LHCN-M2 (cell line): ENCODE data around the gene CPLANE2. TPM values are rescaled to one million over a fixed set of nuclear protein-coding genes. Genes with fewer than 3 reads are reported as not detected.
A peak's percentile ranks its signal among the peaks of the same experiment; 100 is the strongest.
"Not testable (repeated sequence)": the region's sequence is repeated elsewhere in the genome, so short reads cannot be mapped to it uniquely, and the experiment has no call there.

Source experiments
- DNase-seq: peaks from one replicate; pipeline ENCODE4 v3.0.0-alpha.2; 2012; ENCODE audit warnings: low read depth
- total RNA-seq: library from RNA; depleted of rRNA; stranded (reverse); fragments of >200 nt; gene quantifications from 2 replicates; pipeline ENCODE4 v1.2.3, GENCODE V29; 2014

The CPLANE2 gene
- total RNA-seq, 1 experiment from 2014 or later: 7.1 TPM

DNA sequence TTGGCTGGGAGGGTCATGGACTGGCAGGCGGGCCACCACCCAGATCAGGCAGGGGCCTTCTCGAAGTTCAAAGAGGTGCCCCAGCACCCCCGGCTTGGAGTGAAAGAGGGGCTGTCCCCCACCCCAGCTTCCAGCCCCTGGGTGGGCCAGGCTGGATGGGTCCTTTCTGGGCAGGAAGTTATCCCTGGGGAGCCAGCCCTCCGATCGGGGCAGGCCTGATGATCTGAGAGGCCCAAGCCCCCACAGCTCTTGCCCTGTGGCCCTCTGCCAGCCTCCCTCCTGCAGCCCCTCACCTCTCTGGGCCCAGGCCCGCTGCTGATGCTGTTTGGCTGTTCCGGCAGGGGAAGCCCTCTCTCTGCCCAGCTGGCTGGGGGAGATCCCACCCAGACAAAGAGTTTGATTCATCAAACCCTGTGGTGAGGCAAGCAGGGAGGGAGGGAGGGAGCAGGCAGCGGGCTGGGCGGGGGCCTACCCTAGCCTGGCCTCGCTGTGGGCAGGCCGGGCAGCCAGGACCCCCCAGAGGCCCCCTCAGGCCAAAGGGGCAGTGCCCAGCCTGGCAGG is 27.1 kb downstream of the CPLANE2 start:
- DNase-seq: no peak

DNA sequence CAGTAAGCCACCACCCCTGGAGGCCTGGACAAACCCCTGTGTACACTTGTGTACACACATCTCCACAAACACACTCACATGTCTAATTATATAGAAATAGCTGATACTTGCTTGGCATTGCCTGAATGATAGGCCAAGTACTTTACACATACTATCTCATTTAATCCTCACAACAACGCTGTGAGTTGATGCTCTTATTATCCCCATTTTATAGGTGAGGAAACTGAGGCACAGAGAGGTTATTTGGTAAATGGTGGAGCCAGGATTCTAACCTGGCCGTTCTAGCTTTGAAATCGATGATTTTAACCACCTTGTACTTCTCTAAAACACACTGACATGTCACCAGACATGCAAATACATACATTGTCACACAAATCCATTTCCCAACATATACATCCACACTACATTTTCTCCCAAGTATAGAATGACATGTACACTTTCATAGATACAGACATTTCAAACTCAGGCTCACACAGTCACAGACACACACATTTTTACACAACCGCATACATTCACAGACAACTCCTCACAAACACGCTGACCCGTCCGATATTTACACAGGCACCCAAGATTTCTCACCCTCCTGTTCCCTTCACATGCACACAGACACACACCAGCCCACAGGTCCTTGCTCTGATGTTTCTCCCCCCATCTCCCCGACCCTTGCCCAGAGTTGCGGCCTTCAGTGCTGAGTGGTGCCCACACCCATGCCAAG is 27.7 kb downstream of the CPLANE2 start:
- no peak for DNase-seq

DNA sequence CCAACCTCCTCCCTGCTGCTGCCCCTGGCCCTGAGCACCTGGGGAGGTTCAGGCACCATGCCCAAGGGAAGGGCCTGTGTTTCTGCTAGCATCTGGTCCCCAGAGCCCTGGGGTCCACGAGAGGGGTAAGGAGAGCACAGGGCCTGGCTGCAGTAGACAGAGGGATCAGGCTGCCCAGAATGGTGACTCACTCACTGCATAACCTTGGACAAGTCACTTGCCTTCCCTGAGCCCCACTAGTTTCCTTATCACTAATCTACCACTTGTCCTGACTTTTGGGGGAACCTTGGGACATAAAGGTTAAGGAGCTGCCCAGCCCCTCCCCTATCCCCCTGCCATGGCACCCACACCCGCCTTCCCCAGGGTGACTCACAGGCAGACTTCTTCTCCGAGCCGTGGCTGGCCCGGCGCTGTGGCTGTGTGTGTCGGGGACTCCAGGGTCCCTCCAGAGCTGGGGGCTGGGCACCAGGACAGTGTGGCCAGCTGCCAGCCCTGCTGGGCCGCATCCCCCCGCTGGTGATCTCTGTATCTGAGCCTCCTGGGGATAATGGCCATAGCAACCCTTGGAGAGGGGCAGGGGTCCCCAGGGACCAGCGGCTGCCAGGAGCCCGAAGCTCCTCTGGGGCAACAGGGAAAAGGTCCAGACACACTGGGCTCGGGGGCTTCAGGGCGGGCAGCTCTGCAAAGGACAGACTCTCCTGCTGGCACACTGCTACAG is 28.6 kb downstream of the CPLANE2 start:
- DNase-seq: no peak

DNA sequence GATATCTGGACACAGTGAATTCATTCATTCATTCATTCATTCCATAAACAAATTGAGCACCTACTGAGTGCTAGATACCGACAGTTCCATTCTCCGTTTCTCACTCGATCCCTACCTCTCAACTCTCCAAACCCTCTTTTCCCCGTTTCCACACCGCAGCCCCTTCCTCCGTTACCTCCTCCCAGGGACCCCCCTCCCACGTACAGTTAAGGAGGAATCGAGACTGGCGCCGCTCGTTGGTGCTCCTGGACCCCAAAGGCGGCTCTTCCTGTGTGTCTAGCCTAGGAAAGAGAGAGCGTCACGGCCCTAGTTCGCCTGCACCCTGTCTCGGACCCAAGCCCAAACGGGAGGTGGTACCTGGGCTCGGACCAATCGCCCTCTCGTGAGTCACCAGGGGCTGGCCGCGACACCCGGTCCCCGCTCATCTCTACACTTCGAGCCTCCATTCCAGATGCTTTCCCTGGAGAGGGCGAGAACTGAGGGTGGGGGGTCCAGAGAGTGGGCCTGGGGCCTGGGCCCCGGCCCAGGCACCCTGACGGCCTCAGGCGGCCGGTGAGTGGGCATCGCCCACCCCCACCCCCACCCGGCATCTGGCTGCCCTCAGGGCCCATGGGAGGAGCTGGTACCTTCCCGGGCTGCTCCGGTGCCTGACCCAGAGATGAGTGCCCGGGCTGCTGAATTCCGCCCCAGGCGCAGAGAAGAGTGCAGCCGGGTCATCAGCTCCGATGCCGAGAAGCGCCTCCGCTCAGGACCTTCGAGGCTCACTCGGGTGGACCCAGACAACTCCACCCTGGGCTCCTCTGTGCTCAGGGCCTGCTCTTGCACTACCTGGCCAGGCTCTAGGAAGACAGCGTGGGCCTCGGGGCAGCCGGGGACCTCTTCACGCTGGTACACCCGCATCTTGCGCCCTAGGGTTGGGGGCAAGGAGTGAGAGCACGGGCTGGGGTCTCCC is 29.4 kb downstream of the CPLANE2 start:
- no peak for DNase-seq

DNA sequence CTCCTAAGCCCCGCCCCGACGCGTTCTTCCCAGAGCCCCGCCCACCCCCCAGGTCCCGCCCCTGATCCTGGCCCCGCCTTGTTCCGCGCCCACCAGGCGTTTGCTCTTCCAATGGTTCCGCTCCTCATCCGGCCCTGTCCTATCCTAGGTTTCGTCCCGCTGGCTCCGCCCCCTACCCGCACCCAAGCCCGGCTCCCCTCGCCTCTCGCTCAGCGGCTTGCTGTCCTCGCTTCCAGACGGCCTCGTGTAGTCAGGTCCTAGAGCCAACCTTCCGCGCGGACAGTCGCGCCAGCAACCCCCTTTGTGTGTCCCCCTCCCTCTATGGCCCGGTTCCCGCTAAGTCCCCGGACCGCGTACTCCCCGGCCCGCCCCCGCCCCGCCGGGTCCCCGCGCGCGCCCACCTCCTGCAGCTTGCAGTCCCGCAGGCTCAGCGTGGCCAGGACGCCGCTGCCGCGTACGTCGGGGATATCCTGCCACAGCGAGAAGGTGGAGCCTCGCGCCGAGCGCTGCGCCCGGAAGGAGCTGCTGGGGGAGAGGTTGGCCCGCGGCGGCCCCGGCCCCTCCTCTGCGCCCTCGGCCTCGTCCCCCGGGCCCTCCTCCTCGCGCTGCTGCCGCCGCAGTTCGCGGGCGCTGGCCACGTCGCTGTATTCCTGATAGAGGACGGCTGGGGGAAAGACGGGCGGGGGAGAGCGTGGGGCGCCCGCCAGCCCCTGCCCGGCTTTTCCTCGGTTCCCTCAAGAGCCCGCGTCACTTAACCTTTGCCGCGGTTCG is 30.3 kb downstream of the CPLANE2 start:
- peak; percentile 96 for DNase-seq

DNA sequence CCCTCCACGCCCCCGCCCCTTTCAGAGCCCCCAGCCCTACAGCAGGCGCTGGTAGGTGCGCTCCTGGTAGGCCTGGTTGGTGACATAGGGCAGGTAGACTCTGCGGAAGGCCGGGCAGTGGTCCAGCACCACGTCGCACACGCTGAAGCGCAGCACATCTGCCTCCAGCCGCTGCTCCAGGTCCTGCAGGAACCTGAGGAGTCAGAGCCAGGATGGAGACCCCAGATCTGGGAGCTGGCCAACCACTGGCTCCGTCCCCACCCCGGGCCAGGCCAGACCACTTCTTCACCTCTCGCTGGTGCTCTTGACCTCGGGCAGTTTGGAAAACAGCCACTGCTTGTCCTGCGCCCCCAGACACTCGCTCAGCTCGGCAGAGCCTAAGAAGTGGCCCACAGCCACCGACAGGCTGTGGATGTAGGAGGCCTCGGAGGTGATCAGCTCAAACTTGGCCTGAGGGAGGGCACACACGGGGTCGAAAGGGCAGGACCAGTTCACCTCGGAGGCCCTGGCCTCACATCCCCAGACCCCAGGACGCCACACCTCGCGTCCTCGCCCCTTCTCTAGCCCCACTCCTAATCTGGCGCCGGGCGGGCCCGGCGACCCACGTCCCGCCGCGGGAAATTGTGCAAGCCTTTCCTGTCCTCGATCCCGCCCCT is 31.0 kb downstream of the CPLANE2 start:
- DNase-seq: no peak

DNA sequence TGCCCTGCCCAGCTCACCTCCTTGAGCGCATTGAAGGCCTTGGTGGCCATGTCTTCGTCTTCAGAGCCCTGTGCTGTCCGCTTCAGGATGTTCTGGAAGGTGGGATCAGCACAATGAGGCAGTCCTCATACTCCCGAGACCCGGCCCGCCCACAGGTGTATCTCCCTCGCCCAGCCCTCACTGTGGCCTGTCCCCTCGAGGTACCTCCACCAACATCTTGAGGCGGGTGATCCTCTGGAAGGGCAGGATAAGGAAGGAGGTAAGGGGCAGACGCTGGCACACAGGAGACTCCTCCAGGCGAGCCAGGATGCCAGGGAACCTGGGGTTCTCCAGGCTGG is 31.7 kb downstream of the CPLANE2 start:
- DNase-seq: no peak

DNA sequence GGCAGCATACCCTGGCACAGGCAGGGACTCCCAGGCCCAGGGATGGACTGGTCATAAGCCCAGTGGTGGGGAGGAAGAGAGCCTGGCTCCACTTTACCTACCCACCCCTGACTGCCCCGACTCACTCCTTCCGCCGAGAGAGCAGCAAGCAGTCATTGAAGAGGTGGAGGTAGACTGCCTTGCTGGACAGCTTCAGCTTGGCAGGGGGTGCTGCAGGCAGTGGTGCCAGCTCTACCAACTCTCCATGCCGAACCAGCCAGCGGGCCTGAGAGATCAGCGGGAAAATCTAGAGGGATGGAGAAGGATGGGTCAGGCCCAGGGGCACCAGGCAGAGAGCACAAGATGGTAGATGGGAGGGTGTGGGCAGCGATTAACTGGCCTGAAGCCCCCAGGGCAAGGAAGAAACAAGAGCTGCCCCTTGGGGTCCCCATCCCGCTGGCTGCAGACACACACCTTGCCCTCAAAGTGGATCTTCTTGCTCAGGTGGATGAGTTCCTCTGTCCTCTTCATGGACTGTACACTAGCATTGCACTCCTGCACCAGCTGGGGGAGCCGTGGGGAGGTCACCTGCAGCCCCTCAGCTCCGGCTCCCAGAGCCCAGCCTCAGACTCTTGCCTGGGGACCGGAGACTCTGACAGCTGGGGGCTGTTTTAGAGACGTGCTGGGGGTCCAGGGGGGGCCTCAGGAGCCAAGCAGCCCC is 32.2 kb downstream of the CPLANE2 start:
- no peak for DNase-seq

DNA sequence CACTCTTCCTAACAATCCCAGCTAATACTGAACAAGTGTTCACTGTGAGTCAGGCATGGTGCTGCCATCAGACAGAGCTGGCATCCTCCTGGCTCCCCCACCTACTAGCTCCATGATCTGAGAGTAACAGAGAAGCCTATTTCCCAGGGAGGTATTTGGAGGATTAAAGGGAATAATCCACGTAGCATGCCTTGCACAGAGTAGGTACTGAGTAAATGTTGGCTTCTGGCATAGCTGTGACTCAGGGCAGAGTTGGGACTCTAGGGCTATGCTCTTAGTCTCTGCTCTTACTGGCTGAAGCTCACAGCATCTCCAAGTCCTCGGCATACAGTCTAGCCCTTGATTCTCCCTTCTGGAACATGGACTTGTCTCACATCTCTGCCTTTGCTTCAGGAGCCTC is 32.8 kb downstream of the CPLANE2 start:
- no peak for DNase-seq

DNA sequence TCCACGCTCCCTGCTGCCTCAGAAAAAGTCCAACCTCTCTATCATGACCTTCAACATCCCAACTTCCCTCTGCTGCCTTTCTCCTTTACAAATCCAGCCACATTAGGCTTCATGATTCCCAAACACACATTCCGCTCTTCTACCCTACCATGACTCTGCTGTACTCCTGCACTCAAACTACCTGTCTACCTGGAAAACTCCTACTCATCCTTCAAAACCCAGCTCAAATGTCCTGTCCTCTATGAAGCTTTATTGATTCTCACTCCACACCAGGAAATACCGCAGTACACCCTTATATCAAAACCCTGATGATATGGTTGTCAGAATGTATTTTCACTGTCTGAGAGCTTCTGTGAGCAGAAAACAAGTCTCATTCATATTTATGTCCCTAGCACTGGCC is 33.4 kb downstream of the CPLANE2 start:
- no peak for DNase-seq

DNA sequence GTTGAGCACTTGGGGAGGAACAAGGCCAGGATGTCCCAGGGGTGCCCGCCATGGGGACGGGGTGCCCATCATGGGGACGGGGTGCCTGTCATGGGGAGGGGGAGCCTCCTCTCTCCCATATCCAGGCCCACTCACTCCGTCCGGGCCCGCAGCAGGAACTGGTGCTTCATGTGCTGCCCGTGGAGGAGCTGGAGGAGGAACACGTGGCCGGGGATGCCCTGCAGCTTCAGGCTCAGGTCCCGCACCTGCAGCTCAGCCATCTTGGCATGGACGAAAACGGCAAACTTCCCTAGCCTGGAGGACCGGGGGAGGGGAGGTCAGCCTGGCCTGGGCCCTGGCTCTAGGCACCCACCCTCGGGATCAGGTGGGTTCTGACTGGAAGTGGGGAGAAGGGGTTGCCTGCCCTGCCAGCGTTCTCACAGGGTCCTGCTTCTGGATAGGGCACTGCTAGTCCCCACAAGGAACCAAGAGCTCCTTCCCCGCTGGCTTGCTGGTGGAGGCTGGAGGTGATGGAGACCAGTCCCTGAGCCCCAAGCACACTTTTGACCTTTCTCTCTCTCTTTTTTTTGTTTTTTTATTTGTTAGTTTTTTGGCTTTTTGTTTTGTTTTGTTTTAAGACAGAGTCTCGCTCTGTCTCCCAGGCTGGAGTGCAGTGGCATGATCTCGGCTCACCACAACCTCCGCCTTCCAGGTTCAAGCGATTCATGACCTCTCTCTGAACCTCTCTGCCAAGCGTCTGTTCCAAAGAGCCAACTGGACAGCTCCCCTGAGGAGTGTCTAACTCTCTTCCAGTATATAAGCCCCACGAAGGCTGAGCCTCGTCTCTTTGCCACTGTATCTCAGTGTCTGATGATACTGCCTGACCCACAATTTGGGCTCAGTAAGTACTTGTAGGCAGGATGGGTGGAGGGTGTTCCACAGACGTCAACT is 34.4 kb downstream of the CPLANE2 start:
- DNase-seq: no peak

DNA sequence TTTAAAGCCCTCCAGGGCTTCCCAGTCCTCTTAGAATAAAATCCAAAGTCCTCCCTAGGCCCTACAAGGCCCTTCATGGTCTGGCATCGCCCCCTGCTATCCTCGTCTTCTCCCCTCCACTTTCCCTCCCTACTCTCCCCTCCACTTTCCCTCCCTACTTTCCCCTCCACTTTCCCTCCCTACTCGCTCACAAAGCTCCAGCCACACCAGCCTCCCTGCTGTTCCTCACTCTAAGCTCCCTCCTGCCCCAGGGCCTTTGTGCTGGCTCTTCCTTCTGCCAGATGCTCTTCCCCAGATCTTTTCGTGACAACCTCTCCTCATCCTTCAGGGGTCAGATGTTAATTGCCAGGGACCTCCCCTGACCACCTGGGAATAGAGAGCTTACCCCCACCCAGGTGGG is 37.3 kb downstream of the CPLANE2 start:
- DNase-seq: no peak

DNA sequence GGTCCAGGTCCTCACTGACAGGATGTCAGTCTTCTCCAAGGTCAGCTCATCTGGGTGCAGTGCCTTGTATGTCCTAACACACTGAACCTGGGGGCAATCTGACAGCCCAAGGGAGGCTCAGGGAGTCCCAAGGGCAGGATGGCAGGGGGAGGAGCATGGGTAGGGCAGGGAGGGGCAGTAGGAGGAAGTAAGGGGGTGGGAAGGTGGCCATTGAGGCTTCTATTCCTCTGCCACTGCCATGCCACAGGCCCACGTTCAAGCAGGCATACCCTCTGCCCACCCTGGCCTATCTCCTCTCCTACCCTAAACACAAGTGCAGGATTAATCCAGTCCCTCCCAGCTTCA is 37.9 kb downstream of the CPLANE2 start:
- DNase-seq: no peak

DNA sequence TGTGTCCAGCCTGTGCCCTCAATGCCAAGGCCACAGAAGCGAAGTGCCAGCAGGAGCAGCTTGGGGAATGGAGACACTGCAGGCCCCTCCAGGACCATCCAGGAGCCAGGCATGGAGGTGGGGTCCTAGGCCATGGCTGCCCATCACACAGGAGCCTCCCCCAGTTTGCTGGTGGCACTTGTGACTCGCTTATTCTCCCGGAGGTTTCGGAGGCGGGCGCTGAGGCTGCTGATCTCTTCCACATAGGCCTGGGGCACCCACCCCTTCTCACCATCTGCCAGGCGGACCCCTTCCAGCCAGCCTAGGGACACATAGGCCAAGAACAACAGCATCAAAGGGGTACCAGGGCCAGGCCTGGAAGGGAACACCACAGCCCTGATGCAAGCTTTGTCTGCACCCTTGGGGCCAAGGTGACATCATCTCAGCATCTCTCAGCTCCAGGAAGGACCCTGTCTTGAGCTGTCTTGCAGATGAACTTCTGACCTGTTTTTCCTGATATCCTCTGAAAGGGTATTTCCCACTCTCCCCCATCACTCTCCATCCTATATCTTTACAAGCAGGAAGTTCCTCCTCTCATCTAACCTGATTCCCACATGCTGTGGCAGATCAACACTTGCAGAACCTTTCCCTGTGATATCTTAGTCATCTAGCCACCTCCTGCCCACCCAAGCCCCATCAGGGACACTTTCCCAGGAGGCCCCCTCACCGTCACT is 38.4 kb downstream of the CPLANE2 start:
- DNase-seq: no peak

DNA sequence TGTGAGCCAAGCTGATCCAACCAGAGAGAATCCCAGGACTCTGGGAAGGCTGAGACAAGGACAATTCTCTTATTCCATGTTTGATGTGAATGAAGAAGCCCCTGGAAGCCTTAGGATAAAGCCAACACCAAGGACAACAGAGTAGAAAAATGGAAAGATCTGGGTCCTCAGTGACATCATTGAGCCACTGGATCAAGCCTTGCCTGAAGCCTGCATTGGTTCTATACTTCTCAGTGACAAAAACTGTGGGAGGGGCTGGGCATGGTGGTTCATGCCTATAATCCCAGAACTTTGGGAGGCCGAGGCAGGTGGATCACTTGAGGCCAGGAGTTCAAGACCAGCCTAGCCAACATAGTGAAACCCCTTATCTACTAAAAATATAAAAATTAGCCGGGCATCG is 40.1 kb downstream of the CPLANE2 start:
- no peak for DNase-seq

DNA sequence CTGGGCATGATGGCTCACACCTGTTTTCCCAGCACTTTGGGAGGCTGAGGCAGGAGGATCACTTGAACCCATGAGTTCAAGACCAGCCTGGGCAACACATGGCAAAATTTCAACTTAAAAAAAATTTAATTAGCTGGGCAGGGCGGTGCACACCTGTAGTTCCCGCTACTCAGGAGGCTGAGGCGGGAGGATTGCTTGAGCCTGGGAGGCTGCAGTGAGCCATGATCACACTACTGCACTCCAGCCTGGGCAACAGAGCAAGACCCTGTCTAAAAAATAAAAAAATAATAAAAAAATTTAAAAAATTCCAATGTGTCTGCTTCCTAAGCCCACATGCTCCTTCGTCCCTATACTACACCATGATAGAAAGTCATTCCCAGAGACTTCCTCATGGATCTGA is 40.8 kb downstream of the CPLANE2 start:
- not testable (repeated sequence) for DNase-seq

DNA sequence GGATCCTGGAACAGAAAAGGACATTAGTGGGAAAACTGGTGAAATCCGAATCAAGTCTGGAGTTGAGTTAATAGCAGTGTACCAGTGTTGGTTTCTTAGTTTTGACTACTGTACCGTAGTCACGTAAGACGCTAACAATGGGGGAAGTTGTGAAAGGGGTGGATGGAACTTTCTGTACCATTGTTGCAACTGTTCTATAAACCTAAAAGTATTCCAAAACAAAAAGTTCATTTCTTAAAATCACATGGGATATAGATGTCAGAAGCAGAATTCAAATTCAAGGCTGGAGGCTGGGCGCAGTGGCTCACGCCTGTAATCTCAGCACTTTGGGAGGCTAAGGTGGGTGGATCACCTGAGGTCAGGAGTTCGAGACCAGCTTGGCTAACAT is 41.5 kb downstream of the CPLANE2 start:
- no peak for DNase-seq

DNA sequence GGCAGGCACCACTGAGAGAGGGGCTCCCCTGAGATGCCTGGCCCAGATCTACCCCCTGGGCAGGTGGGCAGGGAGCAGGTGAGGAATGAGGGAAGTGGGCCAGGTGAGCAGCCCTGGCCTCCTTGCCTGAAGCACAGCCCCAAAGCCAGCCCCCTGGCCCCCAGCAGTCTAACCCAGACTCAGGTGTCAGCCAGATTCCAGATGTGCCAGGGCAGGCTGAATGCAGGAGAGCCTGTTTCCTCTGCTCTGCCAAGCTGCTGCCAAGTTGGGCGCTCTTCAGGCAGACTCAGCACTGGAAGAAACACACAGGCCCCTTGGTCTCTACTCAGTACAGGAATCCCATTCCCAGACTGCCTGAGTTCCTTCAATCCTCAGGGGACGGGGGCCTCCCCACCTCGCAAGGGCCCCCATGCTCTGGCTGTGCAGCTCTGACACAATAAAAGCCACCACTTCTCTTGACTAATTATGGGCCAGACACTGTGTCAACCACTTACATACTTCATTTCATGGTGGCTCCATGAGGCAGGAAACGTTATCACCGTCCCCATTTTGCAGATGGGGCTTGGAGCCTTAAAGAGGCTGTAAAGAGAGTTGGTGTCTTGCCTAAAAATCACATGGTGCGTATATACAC is 45.0 kb downstream of the CPLANE2 start:
- no peak for DNase-seq
